ENCODE measurements around the gene CASKIN1.
A peak's percentile ranks its signal among the peaks of the same experiment; 100 is the strongest.

Gene CASKIN1

DNA sequence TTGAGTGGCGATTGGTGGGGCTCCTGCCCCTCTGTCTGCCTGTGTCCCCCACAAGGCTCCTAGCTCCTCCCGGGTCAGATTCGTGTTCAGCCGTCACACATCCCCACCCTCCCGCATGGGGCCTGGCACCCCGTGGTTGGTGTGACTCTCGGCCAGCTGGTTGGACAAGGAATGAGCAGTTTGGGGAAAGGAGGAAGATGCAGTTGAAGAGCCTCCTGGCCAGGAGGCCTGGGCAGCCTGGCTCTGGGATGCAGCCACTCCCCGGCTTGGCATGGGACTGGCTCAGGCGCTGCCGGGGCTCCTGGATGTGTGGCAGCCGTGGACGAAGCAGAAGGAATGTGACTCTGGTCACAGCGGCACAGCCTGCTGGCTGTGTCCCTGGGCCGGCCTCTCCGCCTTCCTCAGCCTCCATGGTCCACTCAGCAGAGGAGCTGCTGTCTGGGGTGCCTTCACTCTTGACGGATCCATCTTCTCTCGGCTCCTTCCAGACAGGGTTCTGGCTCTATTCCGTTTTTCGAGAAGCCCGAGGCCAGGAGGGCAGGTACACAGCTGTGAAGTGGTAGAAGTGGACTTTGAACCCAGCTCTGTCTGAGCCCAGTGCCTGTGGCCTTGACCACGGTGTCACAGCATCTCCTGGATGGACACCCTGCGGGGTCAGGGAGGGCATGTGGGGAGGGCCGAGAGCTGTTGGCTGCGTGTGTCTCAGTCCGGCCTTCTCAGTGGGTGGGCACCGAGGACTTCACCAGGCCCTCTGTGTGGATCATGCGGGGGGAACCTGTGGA is 38.7 kb downstream of the CASKIN1 start:
- Histone ChIP-seq H3K79me2 (ENCODE audit: insufficient read depth, low read length) (peaks cover 87% of the 10 kb centered on the region), H3K27ac (ENCODE audit: low read depth, low read length) (no peak overlapping the region), H3K27me3 (ENCODE audit: low read length) (no peaks in the 10 kb centered on the region), H2AFZ (ENCODE audit: low read depth, low read length, severe bottlenecking) (no peak overlapping the region), H3K4me2 (ENCODE audit: low read depth, low read length, poor library complexity, severe bottlenecking) (peak overlapping the region; percentile 79), H3K36me3 (ENCODE audit: low read length) (peaks cover 22% of the 10 kb centered on the region), H3K9me3 (ENCODE audit: insufficient read depth, low read length) (no peaks in the 10 kb centered on the region), H4K20me1 (ENCODE audit: low read depth, low read length) (peaks cover 4% of the 10 kb centered on the region; the same call in 1 of the 2 replicates), H3K9ac (ENCODE audit: low read length) (peak overlapping the region; percentile 94), H3K4me3 (ENCODE audit: insufficient read depth, low read length, poor library complexity, severe bottlenecking) (no peak overlapping the region), H3F3A (ENCODE audit: insufficient read depth) (peaks cover 24% of the 10 kb centered on the region), H3K9me2 (replicated peaks; ENCODE audit: insufficient read depth, low read length) (no peaks in the 10 kb centered on the region)
- TF ChIP-seq EZH2phosphoT487 (conservative IDR thresholded peaks at IDR 0.05; ENCODE audit: low read length), result no peak
- TF ChIP-seq, protein P1, sequence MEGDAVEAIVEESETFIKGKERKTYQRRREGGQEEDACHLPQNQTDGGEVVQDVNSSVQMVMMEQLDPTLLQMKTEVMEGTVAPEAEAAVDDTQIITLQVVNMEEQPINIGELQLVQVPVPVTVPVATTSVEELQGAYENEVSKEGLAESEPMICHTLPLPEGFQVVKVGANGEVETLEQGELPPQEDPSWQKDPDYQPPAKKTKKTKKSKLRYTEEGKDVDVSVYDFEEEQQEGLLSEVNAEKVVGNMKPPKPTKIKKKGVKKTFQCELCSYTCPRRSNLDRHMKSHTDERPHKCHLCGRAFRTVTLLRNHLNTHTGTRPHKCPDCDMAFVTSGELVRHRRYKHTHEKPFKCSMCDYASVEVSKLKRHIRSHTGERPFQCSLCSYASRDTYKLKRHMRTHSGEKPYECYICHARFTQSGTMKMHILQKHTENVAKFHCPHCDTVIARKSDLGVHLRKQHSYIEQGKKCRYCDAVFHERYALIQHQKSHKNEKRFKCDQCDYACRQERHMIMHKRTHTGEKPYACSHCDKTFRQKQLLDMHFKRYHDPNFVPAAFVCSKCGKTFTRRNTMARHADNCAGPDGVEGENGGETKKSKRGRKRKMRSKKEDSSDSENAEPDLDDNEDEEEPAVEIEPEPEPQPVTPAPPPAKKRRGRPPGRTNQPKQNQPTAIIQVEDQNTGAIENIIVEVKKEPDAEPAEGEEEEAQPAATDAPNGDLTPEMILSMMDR (IDR thresholded peaks at IDR 0.05; ENCODE audit: insufficient read depth, low read length, poor library complexity, severe bottlenecking), result no peak

DNA sequence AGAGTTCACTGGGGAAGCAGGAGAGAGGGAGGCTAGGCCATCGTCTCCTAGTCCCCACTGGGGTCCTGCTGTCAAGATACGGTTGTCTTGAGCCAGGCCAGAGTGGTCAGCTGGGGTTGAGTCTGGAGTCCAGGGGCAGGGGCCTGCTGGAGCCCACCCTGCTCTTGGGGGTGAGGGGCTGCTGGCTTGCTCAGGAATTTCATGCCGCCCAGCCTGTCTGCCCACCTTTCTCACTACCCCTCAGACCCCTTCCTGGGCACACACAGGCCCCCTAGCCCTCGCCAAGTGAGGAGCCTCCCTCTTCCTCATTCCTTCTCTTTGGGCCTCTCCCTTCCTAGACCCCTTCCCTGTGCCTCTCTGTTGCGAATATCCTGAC is 39.6 kb downstream of the CASKIN1 start:
- peaks cover 5% of the 10 kb centered on the region; the same call in 1 of the 2 replicates for H4K20me1 ChIP-seq (ENCODE audit: low read depth, low read length)
- H3K36me3 ChIP-seq (ENCODE audit: low read length), result peaks cover 23% of the 10 kb centered on the region
- no peak overlapping the region for H3K27ac ChIP-seq (ENCODE audit: low read depth, low read length)

DNA sequence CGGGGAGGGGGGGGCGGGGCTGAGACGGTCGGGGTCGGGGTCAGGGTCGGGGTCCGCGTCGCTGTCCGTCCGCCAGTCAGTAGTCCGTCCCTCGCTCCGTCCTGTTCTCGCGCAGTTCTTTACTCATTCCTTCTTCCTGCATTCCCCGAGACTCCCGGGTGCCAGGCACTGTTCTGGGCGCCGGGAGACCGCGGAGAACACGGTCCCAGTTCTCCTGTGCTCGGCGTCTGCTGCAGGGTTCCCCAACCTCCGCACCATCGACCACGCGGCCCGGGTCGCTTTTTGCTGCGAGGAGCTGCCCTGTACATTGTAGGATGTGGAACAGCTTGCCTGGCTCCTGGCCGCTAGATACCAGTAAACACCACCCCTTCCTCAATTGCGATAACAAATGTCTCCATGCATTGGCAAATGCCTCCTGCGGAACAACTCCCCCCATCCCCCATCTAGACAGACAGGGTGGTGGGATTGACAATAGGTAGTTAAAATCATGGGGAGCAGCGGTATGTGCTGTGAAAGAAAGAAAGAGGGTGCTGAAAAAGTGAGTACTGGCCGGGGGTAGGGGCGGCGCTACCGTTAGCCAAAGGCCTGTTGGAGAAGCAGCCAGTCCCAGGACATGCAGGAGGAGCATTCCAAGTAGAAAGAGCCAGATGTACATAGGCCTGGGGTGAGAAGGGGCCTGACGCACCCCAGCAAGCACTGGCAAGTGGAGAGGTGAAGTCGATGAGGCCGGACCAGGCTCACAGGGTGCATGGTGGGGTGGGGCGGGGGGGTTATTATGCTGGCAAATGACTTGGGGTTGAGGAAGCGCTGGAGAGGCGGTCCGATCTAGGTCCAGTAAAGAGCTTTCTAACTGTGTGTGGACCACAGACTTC is 40.2 kb downstream of the CASKIN1 start:
- Histone ChIP-seq H3K36me3 (ENCODE audit: low read length) (peaks cover 25% of the 10 kb centered on the region), H2AFZ (ENCODE audit: low read depth, low read length, severe bottlenecking) (no peak overlapping the region), H3F3A (ENCODE audit: insufficient read depth) (peaks cover 39% of the 10 kb centered on the region), H3K4me3 (ENCODE audit: insufficient read depth, low read length, poor library complexity, severe bottlenecking) (peak overlapping the region; percentile 99), H3K27ac (ENCODE audit: low read depth, low read length) (peak overlapping the region; percentile 20; the same call in 1 of the 2 replicates), H3K9me3 (ENCODE audit: insufficient read depth, low read length) (no peaks in the 10 kb centered on the region), H3K4me2 (ENCODE audit: low read depth, low read length, poor library complexity, severe bottlenecking) (peak overlapping the region; percentile 79), H3K9me2 (replicated peaks; ENCODE audit: insufficient read depth, low read length) (no peaks in the 10 kb centered on the region), H3K27me3 (ENCODE audit: low read length) (no peaks in the 10 kb centered on the region), H3K79me2 (ENCODE audit: insufficient read depth, low read length) (peaks cover 73% of the 10 kb centered on the region), H4K20me1 (ENCODE audit: low read depth, low read length) (peaks cover 9% of the 10 kb centered on the region; the same call in 1 of the 2 replicates), H3K9ac (ENCODE audit: low read length) (peak overlapping the region; percentile 94)
- TF ChIP-seq EZH2phosphoT487 (conservative IDR thresholded peaks at IDR 0.05; ENCODE audit: low read length), result no peak
- TF ChIP-seq, protein P1 (IDR thresholded peaks at IDR 0.05; ENCODE audit: insufficient read depth, low read length, poor library complexity, severe bottlenecking), result no peak

More for the DNA sequence above, 39.6 kb downstream of the CASKIN1 start:
- H2AFZ ChIP-seq (ENCODE audit: low read depth, low read length, severe bottlenecking), result no peak overlapping the region
- peak overlapping the region; percentile 94 for H3K9ac ChIP-seq (ENCODE audit: low read length)
- H3K9me2 ChIP-seq (replicated peaks; ENCODE audit: insufficient read depth, low read length), result no peaks in the 10 kb centered on the region
- peak overlapping the region; percentile 79 for H3K4me2 ChIP-seq (ENCODE audit: low read depth, low read length, poor library complexity, severe bottlenecking)
- TF ChIP-seq, protein P1 (IDR thresholded peaks at IDR 0.05; ENCODE audit: insufficient read depth, low read length, poor library complexity, severe bottlenecking), result no peak
- TF ChIP-seq EZH2phosphoT487 (conservative IDR thresholded peaks at IDR 0.05; ENCODE audit: low read length), result no peak
- peak overlapping the region; percentile 99 for H3K4me3 ChIP-seq (ENCODE audit: insufficient read depth, low read length, poor library complexity, severe bottlenecking)
- no peaks in the 10 kb centered on the region for H3K27me3 ChIP-seq (ENCODE audit: low read length)
- no peaks in the 10 kb centered on the region for H3K9me3 ChIP-seq (ENCODE audit: insufficient read depth, low read length)
- peaks cover 32% of the 10 kb centered on the region for H3F3A ChIP-seq (ENCODE audit: insufficient read depth)
- H3K79me2 ChIP-seq (ENCODE audit: insufficient read depth, low read length), result peaks cover 79% of the 10 kb centered on the region
